K562 (cell line): ENCODE measurements around the gene PLEKHA7.

Source experiments
- CTCF ChIP-seq, 3 experiments: IDR thresholded peaks in 2 of 3; conservative IDR thresholded peaks in 1 of 3; 2 replicates each; pipeline ENCODE4 v1.5.1; 2011 to 2012; ENCODE audit warnings: low read length in 3 of 3, mild to moderate bottlenecking in 3 of 3, control low read depth in 2 of 3, improper control_type of control experiment in 1 of 3, inconsistent platforms in 1 of 3, low read depth in 1 of 3, mixed read lengths in 1 of 3, moderate library complexity in 1 of 3; ENCODE audit not compliant: insufficient read depth in 2 of 3
- LCOR ChIP-seq: sonication (generic); formaldehyde crosslinking; IDR thresholded peaks from 2 replicates; pipeline ENCODE4 v1.8.0; 2022; ENCODE audit warnings: mild to moderate bottlenecking, missing genetic modification reagents
- RERE ChIP-seq: sonication (generic); formaldehyde crosslinking; IDR thresholded peaks from 2 replicates; pipeline ENCODE4 v1.8.0; 2023; ENCODE audit warnings: missing genetic modification reagents, mild to moderate bottlenecking, borderline replicate concordance
- ZBTB8A ChIP-seq: fragments of 450-650 bp; IDR thresholded peaks from 2 replicates; pipeline ENCODE4 v1.6.1; 2018; ENCODE audit warnings: mild to moderate bottlenecking, moderate library complexity; ENCODE audit not compliant: partially characterized antibody
- TF ChIP-seq, protein P1 (sequence below): fragments of 250-450 bp; sonication (Bioruptor Pico); IDR thresholded peaks from 2 replicates; pipeline ENCODE4 v1.5.0; 2021

GRCh38 chr11:16767137-16767536, 247.1 kb downstream of the PLEKHA7 start:
- TF ChIP-seq, protein P1, sequence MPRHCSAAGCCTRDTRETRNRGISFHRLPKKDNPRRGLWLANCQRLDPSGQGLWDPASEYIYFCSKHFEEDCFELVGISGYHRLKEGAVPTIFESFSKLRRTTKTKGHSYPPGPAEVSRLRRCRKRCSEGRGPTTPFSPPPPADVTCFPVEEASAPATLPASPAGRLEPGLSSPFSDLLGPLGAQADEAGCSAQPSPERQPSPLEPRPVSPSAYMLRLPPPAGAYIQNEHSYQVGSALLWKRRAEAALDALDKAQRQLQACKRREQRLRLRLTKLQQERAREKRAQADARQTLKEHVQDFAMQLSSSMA (CRISPR knock-in tag), result no peak
- TF ChIP-seq CTCF (IDR thresholded peaks at IDR 0.05 in 2 of 3, conservative IDR thresholded peaks at IDR 0.05 in 1 of 3; ENCODE audit: insufficient read depth in 2 of 3, low read depth in 1 of 3, low read length in 3 of 3) (no peak), RERE (CRISPR knock-in tag) (no peak), LCOR (CRISPR knock-in tag) (no peak), ZBTB8A (no peak)
